Tibial nerve (tissue), 4 donors: ENCODE measurements around the gene TBL1XR1. TPM values are rescaled to one million over a fixed set of nuclear protein-coding genes. Genes with fewer than 3 reads are reported as not detected.

Experiments
- DNase-seq, 2 donors: peaks; one replicate each; pipeline ENCODE4 v3.0.0-alpha.2; 2019; ENCODE audit warnings: low spot score in 2 of 2
- H3K27ac ChIP-seq, 4 donors: fragments of 200-600 bp; sonication (generic) in 3 of 4; one replicate each; pipeline ENCODE4 v1.5.1; 2017 to 2019; ENCODE audit warnings: mild to moderate bottlenecking in 1 of 4
- H3K27me3 ChIP-seq, 2 donors: fragments of 200-600 bp; sonication (generic) in 1 of 2; one replicate each; pipeline versions ENCODE4 v1.5.1 to v1.6.0; 2017 to 2019
- H3K36me3 ChIP-seq, 3 donors: fragments of 200-600 bp; sonication (generic); one replicate each; pipeline ENCODE4 v1.5.1; 2018 to 2019
- H3K4me1 ChIP-seq, 4 donors: fragments of 200-600 bp; sonication (generic) in 3 of 4; one replicate each; pipeline ENCODE4 v1.5.1; 2017 to 2019
- H3K4me3 ChIP-seq, 4 donors: fragments of 200-600 bp; sonication (generic) in 3 of 4; one replicate each; pipeline ENCODE4 v1.5.1; 2017 to 2019; ENCODE audit warnings: mild to moderate bottlenecking in 1 of 4, moderate library complexity in 1 of 4
- H3K9me3 ChIP-seq, 4 donors: fragments of 200-600 bp; sonication (generic) in 3 of 4; one replicate each; pipeline ENCODE4 v1.5.1; 2017 to 2019
- CTCF ChIP-seq, 5 experiments: fragments of 200-600 bp in 3 of 5; fragments of 450-650 bp in 2 of 5; sonication (generic) in 3 of 5; IDR thresholded peaks; one replicate each; pipeline ENCODE4 v1.5.1; 2016 to 2019; ENCODE audit warnings: antibody characterized with exemption in 5 of 5, mild to moderate bottlenecking in 3 of 5, moderate library complexity in 2 of 5
- EP300 ChIP-seq, 2 donors: sonication (generic); formaldehyde crosslinking; IDR thresholded peaks; one replicate each; pipeline ENCODE4 v1.6.1; 2017; ENCODE audit warnings: antibody characterized with exemption in 2 of 2, mild to moderate bottlenecking in 1 of 2
- POLR2A ChIP-seq, 2 donors: fragments of 450-650 bp; IDR thresholded peaks; one replicate each; pipeline ENCODE4 v1.6.1; 2017; ENCODE audit warnings: antibody characterized with exemption in 2 of 2, mild to moderate bottlenecking in 2 of 2, moderate library complexity in 2 of 2
- WGBS, 2 donors: methylation state at CpG; one replicate each; pipeline ENCODE4 v1.1.5; 2018; 5-methylcytosine and 5-hydroxymethylcytosine counted together
- total RNA-seq, 4 donors: library from RNA; depleted of rRNA; stranded (reverse); fragments of >200 nt; gene quantifications; one replicate each; pipeline ENCODE4 v1.1.0, GENCODE V29; 2016

The TBL1XR1 gene
- total RNA-seq, 4 donors from 2014 or later = 57.1 to 66.3 (median 62.8) TPM

- H3K4me1 ChIP-seq = peaks cover 0 to 64% (median 20%) of the 10 kb centered on the region in 4 donors
- no peaks in the 10 kb centered on the region for H3K9me3 ChIP-seq
- no peak overlapping the region for H3K4me3 ChIP-seq
- no peak overlapping the region for H3K27ac ChIP-seq
- no peak for DNase-seq
- TF ChIP-seq POLR2A (IDR thresholded peaks at IDR 0.05) (no peak), CTCF (IDR thresholded peaks at IDR 0.05) (no peak), EP300 (IDR thresholded peaks at IDR 0.05) (no peak)
- no peaks in the 10 kb centered on the region for H3K36me3 ChIP-seq
- 74 to 83% methylated on average over 5 of the region's 5 CpGs for WGBS, 2 donors
- H3K27me3 ChIP-seq = no peaks in the 10 kb centered on the region
Measured at GRCh38 chr3:177109688-177110330, 87.5 kb downstream of the TBL1XR1 start.

GRCh38 chr3:177108648-177109047 lies 88.6 kb downstream of the TBL1XR1 start:
- TF ChIP-seq EP300 (IDR thresholded peaks at IDR 0.05) = no peak
- no peak for TF ChIP-seq POLR2A (IDR thresholded peaks at IDR 0.05)
- no peak for TF ChIP-seq CTCF (IDR thresholded peaks at IDR 0.05)
- DNase-seq = no peak
- H3K4me1 ChIP-seq = peaks cover 0 to 76% (median 20%) of the 10 kb centered on the region in 4 donors
- H3K36me3 ChIP-seq = no peaks in the 10 kb centered on the region
- H3K27me3 ChIP-seq = no peaks in the 10 kb centered on the region
- H3K4me3 ChIP-seq = no peak overlapping the region
- 66 to 76% methylated on average over 2 of the region's 2 CpGs for WGBS, 2 donors
- H3K27ac ChIP-seq = no peak overlapping the region
- H3K9me3 ChIP-seq = no peaks in the 10 kb centered on the region

- no peak overlapping the region for H3K27ac ChIP-seq
- 77 to 90% methylated on average over 6 of the region's 6 CpGs for WGBS, 2 donors
- peaks cover 0 to 86% (median 20%) of the 10 kb centered on the region in 4 donors for H3K4me1 ChIP-seq
- no peaks in the 10 kb centered on the region for H3K36me3 ChIP-seq
- H3K4me3 ChIP-seq = no peak overlapping the region
- DNase-seq = no peak
- TF ChIP-seq EP300 (IDR thresholded peaks at IDR 0.05) (no peak), CTCF (IDR thresholded peaks at IDR 0.05) (no peak), POLR2A (IDR thresholded peaks at IDR 0.05) (no peak)
- no peaks in the 10 kb centered on the region for H3K9me3 ChIP-seq
- H3K27me3 ChIP-seq = no peaks in the 10 kb centered on the region
Measured at GRCh38 chr3:177107461-177108239, 89.6 kb downstream of the TBL1XR1 start.

- WGBS, 2 donors = 87 to 93% methylated on average over 3 of the region's 3 CpGs
Measured at GRCh38 chr3:177106594-177106993, 90.7 kb downstream of the TBL1XR1 start.

More at GRCh38 chr3:177106594-177106993, 90.7 kb downstream of the TBL1XR1 start:
- no peak overlapping the region for H3K27ac ChIP-seq
- no peak overlapping the region for H3K4me3 ChIP-seq
- no peak for TF ChIP-seq EP300 (IDR thresholded peaks at IDR 0.05)
- no peak for TF ChIP-seq POLR2A (IDR thresholded peaks at IDR 0.05)
- TF ChIP-seq CTCF (IDR thresholded peaks at IDR 0.05) = no peak
- no peak for DNase-seq
- no peaks in the 10 kb centered on the region for H3K9me3 ChIP-seq
- no peaks in the 10 kb centered on the region for H3K27me3 ChIP-seq
- H3K36me3 ChIP-seq = no peaks in the 10 kb centered on the region
- peaks cover 0 to 92% (median 15%) of the 10 kb centered on the region in 4 donors for H3K4me1 ChIP-seq
